Stimulated activated CD4-positive, alpha-beta T cell treated with anti-CD3 and anti-CD28 coated beads, Interleukin-2, amount 100 ng/mL, for 4 hours (primary cell): ENCODE data around the gene CPPED1.
"Not testable (repeated sequence)": the region's sequence is repeated elsewhere in the genome, so short reads cannot be mapped to it uniquely, and the experiment has no call there.

Source experiments
- DNase-seq: peaks from one replicate; pipeline ENCODE4 v3.0.0-alpha.2; 2020; ENCODE audit warnings: low read depth

Gene CPPED1, protein sequence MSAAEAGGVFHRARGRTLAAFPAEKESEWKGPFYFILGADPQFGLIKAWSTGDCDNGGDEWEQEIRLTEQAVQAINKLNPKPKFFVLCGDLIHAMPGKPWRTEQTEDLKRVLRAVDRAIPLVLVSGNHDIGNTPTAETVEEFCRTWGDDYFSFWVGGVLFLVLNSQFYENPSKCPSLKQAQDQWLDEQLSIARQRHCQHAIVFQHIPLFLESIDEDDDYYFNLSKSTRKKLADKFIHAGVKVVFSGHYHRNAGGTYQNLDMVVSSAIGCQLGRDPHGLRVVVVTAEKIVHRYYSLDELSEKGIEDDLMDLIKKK

DNA sequence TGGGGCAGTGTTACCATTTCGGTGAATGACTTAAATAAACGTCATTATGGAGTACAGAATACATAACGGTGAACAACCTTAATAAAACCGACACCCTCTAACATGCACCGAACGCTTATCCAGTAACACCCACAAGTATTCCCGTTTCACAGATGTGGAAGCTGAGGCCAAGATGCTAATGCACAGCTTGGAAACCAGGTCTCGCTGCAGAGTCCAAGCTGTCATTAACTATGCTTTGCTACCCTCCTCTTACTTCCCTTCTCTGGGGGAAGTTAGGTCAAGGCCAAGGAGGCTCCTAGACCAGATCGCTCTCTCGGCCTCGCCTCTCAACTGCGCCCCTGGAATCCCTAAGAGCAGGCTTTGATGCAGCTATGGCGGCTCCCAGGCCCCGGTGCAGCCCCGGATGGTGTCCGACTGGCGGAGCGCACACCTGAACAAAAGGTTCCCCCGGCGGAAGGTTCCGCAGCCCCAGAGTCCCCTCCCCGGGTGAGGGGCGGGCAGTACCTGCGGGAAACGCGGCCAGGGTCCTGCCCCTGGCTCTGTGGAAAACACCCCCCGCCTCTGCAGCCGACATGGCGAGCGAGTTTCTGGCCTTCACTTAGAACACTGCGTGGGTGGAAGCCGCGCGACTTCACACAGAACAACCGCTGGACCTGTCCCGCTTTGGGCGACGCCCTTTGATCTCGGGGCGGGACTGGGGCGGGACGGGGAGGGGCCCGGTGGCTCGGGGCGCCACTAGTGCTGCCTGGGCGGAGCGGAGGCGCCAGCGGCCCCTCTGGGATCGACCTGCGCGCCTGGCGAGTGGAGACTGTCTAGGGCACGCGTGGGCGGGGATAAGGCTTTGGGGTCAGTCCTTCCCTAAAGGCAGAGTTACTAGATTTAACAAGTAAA is at the start of gene CPPED1:
TSS of gene CPPED1 (minus strand) at position 685 of the 891 bp plus-strand sequence. CDS start at position 574, 111 bp downstream.
- peak; percentile 82 for DNase-seq

DNA sequence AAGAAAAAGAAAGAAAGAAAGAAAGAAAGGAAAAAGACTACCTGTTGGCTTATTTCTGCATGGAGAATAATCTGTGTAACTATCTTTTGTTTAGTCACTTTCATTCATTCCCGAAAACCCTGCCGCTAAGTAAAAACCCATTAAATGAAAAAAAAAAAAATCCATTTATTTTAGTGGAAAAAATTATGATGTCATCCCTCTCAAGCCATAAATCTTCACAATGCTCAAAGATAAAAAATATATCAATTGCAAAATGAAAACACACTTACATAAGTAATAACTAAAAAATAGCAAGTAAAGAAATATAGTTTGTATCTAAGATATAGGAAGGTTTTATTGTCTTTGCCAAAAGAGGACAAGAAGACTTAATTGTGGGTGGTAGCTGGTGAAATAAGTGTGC is 46.5 kb upstream of the CPPED1 start:
- DNase-seq: no peak

DNA sequence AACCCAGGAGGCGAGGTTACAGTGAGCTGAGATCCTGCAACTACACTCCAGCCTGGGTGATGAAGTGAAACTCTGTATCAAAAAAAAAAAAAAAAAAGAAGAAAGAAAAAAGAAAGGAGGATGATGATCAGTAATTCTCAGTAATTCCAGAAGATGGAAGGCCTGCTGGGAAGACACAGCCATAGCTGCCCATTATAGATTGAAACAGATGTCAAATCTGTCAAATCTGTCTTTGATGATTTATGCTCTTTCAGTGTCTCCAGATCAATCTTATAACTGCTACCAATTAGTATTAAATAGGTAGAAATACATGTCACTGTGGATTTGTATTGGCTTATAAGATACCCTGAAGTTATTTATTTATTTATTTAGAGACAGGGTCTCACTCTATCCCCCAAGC is 42.9 kb upstream of the CPPED1 start:
- DNase-seq: no peak

DNA sequence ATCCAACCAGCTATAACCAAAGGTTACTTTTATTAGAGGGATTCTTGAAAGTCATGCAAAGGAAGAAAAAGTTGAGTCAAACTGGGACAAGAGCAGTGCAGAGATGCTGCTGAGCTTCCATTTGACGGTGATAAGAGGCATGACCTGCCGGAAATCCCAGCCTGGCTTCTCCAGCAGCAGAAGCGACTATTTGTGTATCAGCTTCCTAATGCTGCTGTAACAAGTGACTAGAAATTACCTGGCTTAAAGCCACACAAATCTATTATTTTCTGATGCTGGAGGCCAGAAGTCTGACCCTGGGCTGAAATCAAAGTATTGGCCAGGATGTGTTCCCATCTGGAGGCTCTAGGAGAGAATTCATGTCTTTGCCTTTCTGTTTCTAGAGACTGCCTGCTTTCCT is 41.6 kb upstream of the CPPED1 start:
- no peak for DNase-seq

DNA sequence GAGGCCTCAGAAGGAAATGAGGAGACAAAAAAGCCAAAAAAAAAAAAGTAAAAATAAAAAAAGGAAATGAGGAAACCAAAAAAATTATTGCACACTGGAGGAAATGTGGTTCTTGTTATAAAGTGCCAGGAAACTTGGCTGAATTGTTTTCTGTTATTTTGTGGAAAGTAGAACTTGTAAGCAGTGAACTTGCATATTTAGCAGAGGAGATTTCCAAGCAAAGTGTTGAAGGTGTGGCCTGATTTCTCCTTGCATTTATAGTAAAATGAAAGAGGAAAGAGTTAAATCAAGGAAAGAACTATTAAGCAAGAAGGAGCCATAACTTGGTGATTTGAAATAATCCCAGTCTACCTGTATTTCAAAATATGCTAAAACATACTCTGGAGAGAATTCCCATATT is 34.1 kb upstream of the CPPED1 start:
- DNase-seq: no peak

DNA sequence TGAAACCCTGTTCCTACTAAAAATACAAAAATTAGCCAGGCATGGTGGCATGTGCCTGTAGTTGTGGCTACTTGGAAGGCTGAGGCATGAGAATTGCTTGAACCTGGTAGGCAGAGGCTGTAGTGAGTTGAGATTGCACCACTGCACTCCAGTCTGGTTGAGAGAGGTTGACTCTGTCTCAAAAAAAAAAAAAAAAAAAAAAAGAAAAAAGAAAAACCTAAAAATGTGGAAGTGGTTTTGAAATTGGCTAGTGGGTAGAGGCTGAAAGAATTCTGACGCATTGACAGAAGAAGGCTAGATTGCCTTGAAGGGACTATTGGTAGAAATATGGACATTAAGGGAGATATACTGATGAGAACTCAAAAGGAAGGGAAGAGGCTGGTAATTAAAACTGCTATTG is 33.6 kb upstream of the CPPED1 start:
- DNase-seq: no peak

DNA sequence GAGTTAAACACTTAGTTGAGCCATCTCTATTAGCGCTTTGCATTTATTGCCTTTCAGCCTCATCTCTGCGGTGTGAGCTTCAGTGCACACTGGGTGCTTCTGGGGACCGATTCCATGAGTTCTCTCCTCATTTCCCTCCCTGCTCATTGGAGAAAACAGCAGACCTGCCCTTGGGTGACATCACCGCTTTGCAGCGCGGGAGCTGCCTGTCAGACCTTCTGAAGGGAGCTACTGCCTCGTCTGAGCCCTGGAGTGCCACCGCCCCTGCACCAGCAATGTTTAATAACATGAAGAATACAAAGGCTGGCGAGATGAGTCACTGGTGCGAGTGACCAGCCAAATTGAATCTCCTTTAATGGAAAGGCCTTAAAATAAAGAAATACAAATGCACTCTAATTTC is 30.2 kb upstream of the CPPED1 start:
- DNase-seq: no peak

DNA sequence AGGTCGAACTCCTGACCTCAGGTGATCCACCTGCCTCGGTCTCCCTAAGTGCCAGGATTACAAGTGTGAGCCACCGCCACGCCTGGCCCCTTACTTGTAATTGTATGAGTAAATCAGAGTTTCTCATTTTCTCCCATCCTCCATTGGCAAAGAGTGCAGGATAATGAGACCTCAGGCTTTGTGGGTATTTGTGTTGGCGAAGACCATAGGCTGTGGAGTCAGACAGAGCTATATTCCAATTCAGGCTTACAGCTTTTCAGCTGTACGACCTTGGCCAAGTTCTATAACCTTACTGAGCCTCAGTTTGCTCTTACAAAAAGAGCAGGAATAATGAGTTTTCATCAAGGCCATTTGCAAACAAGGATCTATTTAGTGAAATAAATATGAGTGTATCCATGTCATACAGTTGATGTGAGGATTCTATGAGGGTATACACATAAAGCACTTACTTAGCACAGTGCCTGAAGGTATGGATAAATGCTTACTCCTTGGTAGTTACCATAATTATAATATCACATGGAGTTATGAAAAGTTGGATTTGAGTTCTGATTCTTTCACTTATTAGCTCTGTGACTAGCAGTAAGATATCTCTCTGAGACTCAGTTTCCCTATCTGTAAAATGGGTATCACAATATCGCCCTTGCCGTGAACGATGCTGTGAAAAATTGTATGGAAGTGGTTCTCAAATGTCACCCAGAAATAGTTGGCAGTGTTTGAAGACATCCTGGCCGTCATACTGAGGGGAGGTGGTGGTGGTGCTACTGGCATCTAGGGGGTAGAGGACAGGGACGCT is 25.6 kb upstream of the CPPED1 start:
- no peak for DNase-seq

DNA sequence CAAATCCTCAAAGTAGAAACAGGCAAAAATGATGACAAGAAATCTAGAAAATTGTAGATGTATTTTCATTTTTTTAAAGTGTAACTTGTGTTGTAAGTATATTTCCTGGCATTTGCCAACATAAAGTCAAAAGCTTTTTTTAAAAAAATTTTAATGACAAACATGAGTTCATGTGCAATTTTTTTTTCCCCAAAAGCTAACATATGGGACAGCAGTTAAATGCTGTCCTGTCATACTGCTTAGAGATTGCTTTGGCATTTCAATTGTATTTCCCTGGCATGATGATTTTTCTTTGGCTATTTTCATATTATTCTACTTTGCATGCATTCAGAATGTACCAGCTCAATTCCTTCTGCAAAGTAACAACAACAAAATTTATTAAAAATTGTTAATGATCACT is 24.5 kb upstream of the CPPED1 start:
- DNase-seq: no peak

DNA sequence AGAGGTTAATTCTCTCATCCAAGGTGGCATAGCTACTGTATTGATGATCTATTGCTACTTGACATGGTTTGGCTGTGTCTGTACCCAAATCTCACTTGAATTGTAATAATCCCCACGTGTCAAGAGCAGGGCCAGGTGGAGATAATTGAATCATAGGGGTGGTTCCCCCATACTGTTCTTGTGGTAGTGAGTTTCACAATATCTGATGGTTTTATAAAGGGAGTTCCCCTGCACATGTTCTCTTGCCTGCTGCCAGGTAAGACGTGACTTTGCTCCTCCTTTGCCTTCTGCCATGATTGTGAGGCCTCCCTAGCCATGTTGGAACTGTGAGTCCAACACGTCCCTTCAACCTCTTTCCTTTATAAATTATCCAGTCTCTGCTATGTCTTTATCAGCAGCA is 22.9 kb upstream of the CPPED1 start:
- no peak for DNase-seq

DNA sequence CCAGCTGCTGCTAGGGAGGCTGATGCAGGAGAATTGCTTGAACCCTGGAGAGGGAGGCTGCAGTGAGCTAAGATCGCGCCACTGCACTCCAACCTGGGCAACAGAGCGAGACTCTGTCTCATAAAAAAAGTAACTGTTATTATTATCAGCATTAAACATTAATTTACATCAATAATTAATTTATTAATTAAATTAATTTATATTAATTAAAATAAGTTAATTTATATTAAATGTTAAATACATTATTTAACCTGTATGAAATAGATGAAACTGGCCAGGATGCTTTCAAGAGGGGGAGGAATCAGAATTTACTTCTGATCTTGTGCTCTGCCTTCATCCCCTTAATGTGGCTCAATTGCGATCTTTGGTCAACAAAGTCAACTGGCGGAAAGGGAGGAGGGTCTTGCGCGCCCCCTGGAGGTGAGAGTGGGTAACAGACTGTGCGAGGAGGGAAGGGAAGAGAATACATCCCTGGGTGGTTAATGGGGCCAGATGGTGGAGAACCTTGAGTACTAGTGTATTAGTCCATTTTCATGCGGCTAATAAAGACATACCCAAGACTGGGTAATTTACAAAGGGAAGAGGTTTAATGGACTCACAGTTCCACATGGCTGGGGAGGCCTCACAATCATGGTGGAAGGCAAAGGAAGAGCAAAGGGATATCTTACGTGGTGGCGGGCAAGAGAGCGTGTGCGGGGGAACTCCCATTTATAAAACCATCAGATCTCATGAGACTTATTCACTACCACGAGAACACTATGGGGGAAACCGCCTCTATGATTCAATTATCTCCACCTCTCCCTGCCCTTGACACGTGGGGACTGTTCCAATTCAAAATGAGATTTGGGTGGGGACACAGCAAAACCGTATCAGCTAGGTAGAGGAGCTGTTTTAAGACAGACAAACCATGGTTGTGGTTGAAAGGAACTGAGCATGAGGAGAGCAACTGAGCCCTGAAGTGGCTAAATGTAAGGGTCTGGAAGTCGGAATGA is 15.7 kb upstream of the CPPED1 start:
- DNase-seq: peak; percentile 60

DNA sequence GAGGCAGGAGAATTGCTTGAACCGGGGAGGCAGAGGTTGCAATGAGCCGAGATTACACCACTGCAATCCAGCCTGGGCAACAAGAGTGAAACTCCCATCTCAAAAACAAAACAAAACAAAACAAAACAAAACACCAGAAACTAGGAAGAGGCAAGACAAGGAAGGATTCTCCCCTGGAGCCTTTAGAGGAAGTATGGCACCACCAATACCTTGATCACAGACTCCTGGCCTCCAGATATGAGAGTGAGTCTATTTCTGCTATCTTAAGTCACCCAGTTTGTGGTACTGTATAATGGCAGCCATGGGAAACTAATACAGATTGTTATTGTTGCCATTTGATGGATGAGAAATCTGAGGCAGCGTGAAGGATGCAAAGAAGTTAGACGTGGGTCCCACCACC is 14.6 kb upstream of the CPPED1 start:
- no peak for DNase-seq

DNA sequence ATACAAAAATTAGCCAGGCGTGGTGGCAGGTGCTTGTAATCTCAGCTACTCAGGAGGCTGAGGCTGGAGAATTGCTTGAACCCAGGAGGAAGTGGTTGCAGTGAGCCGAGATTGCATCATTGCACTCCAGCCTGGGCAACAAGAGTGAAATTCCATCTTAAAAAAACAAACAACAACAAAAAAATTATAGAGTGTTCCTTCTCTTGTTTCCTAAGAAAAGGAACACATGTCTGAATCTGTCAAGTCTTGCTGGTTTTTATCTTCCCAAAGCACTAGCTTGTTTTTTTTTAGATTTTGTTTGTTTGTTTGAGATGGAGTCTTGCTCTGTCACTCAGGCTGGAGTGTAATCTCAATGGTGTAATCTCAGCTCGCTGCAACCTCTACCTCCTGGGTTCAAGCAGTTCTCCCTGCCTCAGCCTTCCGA is 13.1 kb upstream of the CPPED1 start:
- not testable (repeated sequence) for DNase-seq

DNA sequence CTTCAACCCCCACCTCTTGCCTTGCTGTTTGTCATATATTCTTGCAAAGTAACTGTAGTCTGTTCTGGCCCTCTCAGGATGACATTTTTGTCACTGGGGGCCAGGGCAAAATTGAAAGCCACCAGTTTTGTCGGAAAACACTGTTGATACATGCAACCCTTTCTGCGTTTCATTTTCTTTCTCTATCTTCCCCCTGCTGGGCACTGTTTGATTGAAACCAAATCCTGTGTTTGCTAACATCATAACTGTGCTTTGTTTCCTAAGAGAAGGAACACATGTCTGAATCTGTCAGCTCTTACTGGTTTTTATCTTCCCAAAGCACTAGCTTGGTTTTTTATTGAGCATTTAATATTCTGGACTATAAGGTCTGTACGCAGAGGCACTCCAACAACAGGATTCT is 11.7 kb upstream of the CPPED1 start:
- no peak for DNase-seq

DNA sequence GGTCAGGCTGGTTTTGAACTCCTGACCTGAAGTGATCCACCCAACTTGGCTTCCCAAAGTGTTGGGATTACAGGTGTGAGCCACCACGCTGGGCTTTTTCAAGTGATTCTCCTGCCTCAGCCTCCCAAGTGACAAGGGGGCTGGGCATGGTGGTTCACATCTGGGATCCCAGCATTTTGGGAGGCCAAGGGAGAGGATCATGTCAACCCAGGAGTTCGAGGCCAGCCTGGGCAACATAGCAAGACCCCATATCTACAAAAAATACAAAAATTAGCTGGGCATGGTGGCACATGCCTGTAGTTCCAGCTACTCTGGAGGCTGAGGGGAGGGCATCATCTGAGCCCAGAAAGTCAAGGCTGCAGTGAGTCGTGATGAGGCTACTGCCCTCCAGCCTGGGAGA is 10.0 kb upstream of the CPPED1 start:
- DNase-seq: not testable (repeated sequence)

DNA sequence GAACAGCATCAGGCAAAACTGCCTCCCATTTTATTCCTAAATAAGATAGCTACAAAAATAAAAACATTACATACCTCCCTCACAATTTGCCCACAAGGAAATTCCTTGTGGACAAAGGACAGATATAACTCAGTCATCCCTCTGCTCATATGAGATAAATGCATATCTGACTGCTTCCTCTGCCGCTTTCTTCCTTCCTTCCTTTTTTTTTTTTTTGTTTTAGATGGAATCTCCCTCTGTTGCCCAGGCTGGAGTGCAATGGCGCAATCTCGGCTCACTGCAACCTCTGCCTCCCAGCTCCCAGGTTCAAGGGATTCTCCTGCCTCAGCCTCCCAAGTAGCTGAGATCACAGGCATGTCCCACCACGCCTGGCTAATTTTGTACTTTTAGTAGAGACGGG is 9.6 kb upstream of the CPPED1 start:
- DNase-seq: not testable (repeated sequence)

DNA sequence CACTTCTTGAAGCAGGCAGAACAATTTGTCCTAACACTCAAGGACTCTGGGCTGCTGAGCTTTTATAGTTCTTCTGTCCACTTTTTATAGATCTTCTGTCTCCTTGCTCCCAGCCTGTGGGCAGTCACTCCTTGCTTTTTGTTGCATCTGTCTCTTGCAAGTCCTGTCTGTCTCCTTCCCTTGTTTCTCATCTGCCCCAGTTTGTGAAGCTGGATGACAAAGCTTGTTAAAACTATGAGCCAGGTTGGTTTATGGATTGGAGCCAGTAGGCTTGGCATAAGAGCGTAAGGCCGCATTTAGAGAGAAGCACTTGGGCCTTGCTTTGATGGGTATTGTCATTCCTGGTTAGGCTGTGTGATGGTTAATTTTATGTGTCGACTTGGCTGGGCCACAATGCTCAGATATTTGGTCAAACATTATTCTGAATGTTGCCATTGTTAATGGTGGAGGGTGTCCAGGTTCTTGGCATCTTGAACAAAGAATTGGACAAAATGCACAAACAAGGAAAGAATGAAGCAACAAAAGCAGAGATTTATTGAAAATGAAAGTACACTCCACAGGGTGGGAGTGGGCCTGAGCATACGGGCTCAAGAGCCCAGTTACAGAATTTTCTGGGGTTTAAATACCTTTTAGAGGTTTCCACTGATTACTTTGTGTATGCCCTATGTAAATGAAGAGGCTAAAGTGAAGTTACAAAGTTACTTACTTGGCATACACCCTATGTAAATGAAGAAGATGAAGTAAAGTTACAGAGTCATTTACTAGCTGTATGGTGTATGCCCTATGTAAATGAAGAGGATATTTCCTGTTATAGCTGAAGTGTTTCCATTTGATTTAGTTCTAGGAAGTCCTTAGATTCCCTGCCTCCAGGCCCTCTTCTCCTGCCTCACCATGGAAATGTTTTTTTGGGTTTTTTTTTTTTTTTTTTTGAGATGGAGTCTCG is 8.0 kb upstream of the CPPED1 start:
- DNase-seq: no peak

DNA sequence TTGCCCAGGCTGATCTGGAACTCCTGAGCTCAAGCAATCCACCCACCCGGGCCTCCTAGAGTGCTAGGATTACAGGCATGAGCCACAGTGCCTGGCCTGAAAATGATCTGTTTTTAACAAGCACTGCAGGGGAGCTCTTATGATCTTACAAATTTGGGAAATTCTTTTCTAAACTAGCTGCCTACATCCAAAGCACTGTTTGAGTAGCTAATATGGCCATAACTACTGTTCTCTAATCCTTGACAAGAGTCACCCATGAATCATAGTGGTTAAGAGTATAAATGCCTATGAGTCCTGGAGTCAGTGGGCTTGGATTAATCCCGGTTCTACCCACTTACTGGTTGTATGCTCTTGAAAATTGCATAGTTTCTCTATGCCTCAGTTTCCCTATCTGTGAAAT is 1.4 kb upstream of the CPPED1 start:
- no peak for DNase-seq

DNA sequence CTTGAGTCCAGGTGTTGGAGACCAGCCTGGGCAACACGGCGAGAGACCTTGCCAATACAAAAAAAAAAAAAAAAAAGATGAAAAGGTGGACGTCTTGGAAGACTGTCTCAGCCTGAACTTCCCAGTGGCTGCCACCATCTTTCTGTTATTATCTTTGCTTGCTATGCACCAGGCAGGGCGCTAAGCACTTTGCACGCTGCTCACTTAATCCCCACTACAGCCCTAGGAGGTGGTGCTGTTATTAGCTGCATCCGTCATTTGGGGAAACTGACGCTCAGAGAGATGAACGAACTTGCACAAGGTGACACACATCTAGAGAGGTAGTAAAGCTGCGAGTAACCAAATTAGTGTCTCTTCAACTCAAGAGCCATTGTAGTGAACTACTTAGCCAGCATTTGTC is 708 bp upstream of the CPPED1 start:
- DNase-seq: no peak

DNA sequence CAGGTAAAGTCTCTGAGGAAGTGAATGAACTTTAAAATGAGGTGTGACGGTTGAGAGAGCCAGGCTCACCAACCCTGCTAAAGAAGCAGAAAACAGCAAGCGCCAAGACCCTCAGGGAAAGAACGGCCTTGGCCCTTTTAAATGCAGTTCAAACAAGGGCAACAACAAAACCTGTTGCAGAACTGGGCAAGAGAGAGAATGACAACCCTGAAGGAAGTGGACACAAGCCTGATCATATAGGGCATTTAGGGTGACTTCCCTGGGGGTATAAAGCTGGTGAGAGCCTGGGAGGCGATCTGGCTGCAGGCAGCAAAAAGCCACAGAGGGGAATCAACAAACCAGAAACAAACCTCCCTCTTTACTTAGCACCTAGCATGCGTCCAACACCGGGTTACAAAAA is 1.0 kb downstream of the CPPED1 start:
- DNase-seq: no peak
